ENCODE results near the gene TENM3. TPM values are rescaled to one million over a fixed set of nuclear protein-coding genes. Genes with fewer than 3 reads are reported as not detected.

Gene TENM3
- total RNA-seq, 1 experiment from 2014 or later: 0.87 TPM

- Histone ChIP-seq H3K79me2 (ENCODE audit: low read length) (no peaks in the 10 kb centered on the region), H3K27ac (ENCODE audit: low read length) (no peak overlapping the region), H3F3A (ENCODE audit: low read length, unreplicated experiment) (no peaks in the 10 kb centered on the region), H3K27me3 (ENCODE audit: low read length) (no peaks in the 10 kb centered on the region), H4K20me1 (ENCODE audit: low read length) (no peaks in the 10 kb centered on the region), H3K36me3 (ENCODE audit: low read depth, low read length) (no peaks in the 10 kb centered on the region), H3K4me1 (ENCODE audit: insufficient read depth, low read length) (no peaks in the 10 kb centered on the region), H3K4me2 (ENCODE audit: low read length) (no peak overlapping the region), H2AFZ (ENCODE audit: low read length) (no peak overlapping the region), H3K4me3 (ENCODE audit: low read length) (no peak overlapping the region), H3K9me2 (replicated peaks; ENCODE audit: low read length) (no peaks in the 10 kb centered on the region), H3K9me3 (ENCODE audit: low read length) (no peaks in the 10 kb centered on the region), H3K9ac (ENCODE audit: low read length) (no peak overlapping the region)
- TF ChIP-seq EZH2 (IDR thresholded peaks at IDR 0.05; ENCODE audit: low read length, unreplicated experiment) (no peak), EZH2phosphoT487 (IDR thresholded peaks at IDR 0.05; ENCODE audit: borderline replicate concordance, low read length) (no peak)
- ATAC-seq (no peak), DNase-seq (no peak)
- POLR2A ChIA-PET (ENCODE audit: unreplicated experiment): no interaction called here
- CTCF ChIA-PET: no interaction called here
- BruUV-seq (replicated peaks): no TSS peak
- intact Hi-C loops (cut with micrococcal nuclease): no loop called here
Observed at GRCh38 chr4:182695842-182696241, 452.6 kb downstream of the TENM3 start.

- H3K9ac ChIP-seq (ENCODE audit: low read length): no peak overlapping the region
- H3F3A ChIP-seq (ENCODE audit: low read length, unreplicated experiment): no peaks in the 10 kb centered on the region
- no peak for DNase-seq
- ChIA-PET POLR2A (ENCODE audit: unreplicated experiment) (no interaction called here), CTCF (no interaction called here)
- H3K36me3 ChIP-seq (ENCODE audit: low read depth, low read length): no peaks in the 10 kb centered on the region
- intact Hi-C loops (cut with micrococcal nuclease): no loop called here
- BruUV-seq (replicated peaks): no TSS peak
- no peaks in the 10 kb centered on the region for H3K79me2 ChIP-seq (ENCODE audit: low read length)
- H3K9me3 ChIP-seq (ENCODE audit: low read length): no peaks in the 10 kb centered on the region
- no peak overlapping the region for H3K27ac ChIP-seq (ENCODE audit: low read length)
- H2AFZ ChIP-seq (ENCODE audit: low read length): no peak overlapping the region
- ATAC-seq: no peak
- H3K4me1 ChIP-seq (ENCODE audit: insufficient read depth, low read length): no peaks in the 10 kb centered on the region
- no peaks in the 10 kb centered on the region for H3K27me3 ChIP-seq (ENCODE audit: low read length)
- H4K20me1 ChIP-seq (ENCODE audit: low read length): no peaks in the 10 kb centered on the region
- no peak overlapping the region for H3K4me3 ChIP-seq (ENCODE audit: low read length)
- TF ChIP-seq EZH2 (IDR thresholded peaks at IDR 0.05; ENCODE audit: low read length, unreplicated experiment) (no peak), CTCF (conservative IDR thresholded peaks at IDR 0.05; ENCODE audit: low read depth, low read length) (no peak), EZH2phosphoT487 (IDR thresholded peaks at IDR 0.05; ENCODE audit: borderline replicate concordance, low read length) (no peak)
- H3K4me2 ChIP-seq (ENCODE audit: low read length): no peak overlapping the region
- no peaks in the 10 kb centered on the region for H3K9me2 ChIP-seq (replicated peaks; ENCODE audit: low read length)
Observed at GRCh38 chr4:182697094-182697493, 453.9 kb downstream of the TENM3 start.

GRCh38 chr4:182698212-182698611 lies 455.0 kb downstream of the TENM3 start:
- Histone ChIP-seq H4K20me1 (ENCODE audit: low read length) (no peaks in the 10 kb centered on the region), H3K4me3 (ENCODE audit: low read length) (no peak overlapping the region), H3K9ac (ENCODE audit: low read length) (no peak overlapping the region), H3K4me2 (ENCODE audit: low read length) (no peak overlapping the region), H3K27me3 (ENCODE audit: low read length) (no peaks in the 10 kb centered on the region), H3K36me3 (ENCODE audit: low read depth, low read length) (no peaks in the 10 kb centered on the region), H3K79me2 (ENCODE audit: low read length) (no peaks in the 10 kb centered on the region), H3K9me2 (replicated peaks; ENCODE audit: low read length) (no peaks in the 10 kb centered on the region), H3K4me1 (ENCODE audit: insufficient read depth, low read length) (no peaks in the 10 kb centered on the region), H2AFZ (ENCODE audit: low read length) (no peak overlapping the region), H3F3A (ENCODE audit: low read length, unreplicated experiment) (no peaks in the 10 kb centered on the region), H3K9me3 (ENCODE audit: low read length) (no peaks in the 10 kb centered on the region), H3K27ac (ENCODE audit: low read length) (no peak overlapping the region)
- intact Hi-C loops (cut with micrococcal nuclease): no loop called here
- TF ChIP-seq CTCF (conservative IDR thresholded peaks at IDR 0.05; ENCODE audit: low read depth, low read length) (no peak), EZH2 (IDR thresholded peaks at IDR 0.05; ENCODE audit: low read length, unreplicated experiment) (no peak), EZH2phosphoT487 (IDR thresholded peaks at IDR 0.05; ENCODE audit: borderline replicate concordance, low read length) (no peak)
- CTCF ChIA-PET: no interaction called here
- no peak for ATAC-seq
- no TSS peak for BruUV-seq (replicated peaks)
- POLR2A ChIA-PET (ENCODE audit: unreplicated experiment): no interaction called here
- no peak for DNase-seq
